GM21619 (cell line): ENCODE results near the gene RPL29.
"Not testable (repeated sequence)": the region's sequence is repeated elsewhere in the genome, so short reads cannot be mapped to it uniquely, and the experiment has no call there.

Experiments
- ATAC-seq: cut with Tn5 transposase; IDR thresholded peaks from one replicate; pipeline ENCODE4 v1.9.1; 2021; ENCODE audit not compliant: unreplicated experiment

RPL29 gene

DNA sequence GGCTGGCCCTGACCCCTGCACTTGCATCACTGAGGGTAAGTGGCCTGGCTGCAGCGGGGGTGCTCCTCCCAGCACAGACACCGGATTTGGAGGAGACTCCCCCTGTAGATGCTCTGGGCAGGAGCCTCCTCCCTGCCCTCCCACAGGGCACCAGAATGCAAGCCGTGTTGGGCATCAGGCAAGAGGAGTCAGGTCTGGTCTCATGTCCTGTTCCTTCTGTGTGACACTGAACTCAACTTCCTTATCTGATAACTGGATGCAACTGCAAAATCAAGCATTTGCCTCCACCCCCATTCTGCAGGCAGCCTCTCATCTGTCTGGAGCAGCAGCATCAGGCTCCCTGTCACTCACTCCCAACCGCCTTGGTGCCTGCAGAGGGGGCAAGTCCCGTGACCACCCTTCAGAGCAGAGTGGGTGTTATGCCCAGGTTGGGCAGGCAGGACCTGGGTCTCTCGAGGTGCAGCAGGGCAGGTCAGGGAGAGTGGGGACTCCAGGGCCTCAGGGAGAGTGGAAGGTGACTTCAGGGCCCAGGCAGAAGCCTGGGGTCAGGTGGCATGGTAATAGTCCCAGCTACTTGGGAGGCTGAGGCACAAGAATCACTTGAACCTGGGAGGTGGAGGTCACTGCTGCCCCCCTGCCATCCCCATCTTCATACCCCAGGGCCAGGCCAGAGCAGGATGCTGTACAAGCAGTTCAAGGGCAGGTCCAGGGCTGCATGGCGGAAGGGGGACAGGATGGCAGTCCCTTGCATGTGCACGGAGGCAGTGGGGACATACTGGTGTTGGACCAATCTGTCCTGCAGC is 10.5 kb upstream of the RPL29 start:
- ATAC-seq: no peak

DNA sequence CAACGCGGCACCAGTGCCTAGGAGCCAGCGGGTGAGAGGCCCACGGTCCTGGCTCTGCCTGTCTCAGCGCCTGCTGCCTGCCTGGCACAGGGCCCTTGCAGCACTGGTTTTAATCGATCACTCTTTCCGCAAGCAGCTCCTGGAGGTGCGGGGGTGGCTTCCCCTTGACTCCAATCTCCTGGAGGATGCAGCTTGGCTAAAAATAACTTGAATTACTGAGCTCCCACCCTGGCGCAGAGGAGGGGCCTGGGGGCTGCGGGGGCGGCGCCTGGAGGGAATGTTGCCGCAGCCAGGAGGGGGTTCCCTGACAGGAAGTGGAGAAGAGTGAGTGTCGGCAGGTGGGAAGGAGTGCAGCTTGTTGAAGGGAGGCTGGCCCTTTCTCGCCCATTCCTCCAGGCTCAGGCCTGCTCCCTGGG is 9.9 kb upstream of the RPL29 start:
- no peak for ATAC-seq

DNA sequence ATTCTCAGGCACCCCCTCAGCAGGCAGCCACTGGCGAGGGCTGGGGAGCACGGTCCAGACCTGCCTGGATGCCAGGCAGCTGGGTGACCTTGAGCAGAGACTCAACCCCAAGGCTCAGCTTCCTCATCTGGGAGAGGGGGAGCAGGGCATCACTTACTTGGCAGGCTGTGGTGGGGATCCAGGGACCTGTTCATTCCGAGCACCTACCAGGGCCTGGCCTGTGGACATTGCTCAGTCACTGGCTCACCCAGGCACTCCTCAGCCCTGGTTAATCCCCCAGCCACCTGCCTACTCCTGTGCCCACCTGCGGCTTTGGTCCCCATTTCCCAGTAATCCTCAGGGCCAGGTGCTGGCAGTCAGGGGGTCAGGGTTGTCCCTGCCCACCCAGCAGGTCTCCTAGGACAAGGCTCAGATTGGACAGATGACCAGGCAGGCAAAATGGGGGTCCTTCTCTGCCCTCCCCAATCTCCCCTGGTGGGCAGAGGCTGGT is 9.3 kb upstream of the RPL29 start:
- ATAC-seq: no peak

DNA sequence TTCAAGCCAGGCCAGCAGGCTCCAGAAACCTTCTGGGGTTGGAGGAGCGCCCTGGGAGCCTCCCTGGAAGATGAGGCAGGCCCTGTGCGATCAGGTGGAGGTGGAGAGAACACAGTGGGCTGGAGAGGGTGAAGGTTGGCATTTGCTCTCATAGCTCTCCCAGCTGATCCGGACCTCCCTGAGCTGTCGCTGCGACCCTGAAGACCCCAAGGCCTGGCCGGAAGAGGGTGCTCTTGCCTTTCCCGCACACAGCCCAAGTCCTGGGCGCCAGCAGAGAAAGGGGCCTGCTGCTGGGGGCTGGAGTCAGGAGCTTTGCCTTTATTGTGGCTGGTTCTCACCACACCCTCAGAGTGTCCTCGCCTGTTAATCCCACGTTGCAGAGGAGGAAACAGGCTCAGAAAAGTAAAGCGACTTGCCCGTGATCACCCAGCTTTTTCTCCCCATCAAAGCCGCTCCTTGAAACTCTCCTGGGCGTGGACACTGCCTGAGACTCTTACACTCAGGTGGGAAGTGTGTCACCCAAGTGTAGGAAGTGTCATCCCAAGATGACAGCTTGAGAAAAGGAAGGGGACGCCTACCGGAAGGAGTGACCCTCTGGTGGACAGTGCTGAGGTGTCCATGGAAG is 8.6 kb upstream of the RPL29 start:
- no peak for ATAC-seq

DNA sequence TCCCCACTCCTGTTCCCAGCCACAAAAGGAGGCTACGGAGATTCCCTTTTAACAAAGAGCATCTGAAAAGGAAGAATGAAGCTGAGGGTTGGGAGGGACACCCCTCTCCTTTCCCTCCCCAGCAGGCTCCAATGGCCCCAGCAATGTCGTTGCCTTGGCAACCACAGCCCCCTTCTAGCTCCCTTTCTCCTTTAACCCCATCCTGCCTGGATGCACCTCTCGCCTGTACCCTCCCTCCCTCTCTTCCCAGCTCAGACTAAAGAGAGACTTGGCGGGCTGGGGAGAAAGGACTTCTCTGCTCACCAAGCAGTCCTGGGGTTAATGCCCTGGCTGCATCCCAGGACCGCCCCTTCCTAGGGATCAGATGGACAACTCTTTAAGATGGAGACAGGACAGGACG is 7.1 kb upstream of the RPL29 start:
- no peak for ATAC-seq

DNA sequence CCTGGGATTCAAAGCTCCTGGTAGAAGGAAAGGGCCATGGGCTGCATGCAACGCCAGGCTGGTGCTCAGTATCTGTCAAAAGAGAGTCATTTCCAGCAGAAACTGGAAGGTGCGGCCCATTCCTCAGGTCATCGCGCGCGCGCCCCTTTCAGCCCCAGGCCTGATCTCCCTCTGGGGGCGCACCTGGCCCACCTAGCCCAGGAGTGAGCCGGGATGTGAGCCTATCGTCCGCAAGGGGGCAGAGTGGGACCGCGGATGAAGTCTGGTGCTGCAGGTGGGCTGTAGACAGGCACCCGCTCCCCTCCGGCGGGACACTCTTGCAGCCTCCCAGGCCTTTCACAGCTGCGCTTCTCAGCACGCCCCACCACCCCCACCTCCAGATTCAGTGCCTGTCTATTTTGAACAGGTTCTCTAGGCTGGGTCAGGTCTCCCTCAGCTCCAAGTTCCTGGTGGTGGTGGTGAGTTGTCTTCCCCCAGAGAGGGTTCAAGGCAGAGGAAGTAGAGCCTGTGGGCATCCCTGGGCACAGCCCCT is 5.8 kb upstream of the RPL29 start:
- peak; percentile 84 for ATAC-seq

GRCh38 chr3:51999846-52000245 is 4.2 kb upstream of the RPL29 start:
- ATAC-seq: no peak

DNA sequence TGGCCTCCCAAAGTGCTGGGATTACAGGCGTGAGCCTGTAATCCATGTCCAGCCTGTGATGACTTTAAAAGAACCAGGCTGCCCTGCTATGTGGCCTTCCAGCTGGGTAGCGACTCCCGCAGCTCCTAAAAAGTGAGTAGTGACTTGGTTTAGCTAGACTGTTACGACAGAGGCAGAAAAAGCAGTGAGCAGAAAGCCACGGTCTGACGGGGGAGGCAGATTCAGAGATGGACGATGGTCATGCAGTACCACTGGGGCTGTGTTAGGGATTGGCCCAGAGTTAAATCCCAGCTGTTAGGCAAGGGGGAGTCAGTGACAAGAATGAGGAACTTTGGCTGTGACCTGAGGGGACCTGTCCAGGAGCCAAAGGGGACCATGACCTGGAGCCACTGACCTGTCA is 3.1 kb upstream of the RPL29 start:
- ATAC-seq: no peak

DNA sequence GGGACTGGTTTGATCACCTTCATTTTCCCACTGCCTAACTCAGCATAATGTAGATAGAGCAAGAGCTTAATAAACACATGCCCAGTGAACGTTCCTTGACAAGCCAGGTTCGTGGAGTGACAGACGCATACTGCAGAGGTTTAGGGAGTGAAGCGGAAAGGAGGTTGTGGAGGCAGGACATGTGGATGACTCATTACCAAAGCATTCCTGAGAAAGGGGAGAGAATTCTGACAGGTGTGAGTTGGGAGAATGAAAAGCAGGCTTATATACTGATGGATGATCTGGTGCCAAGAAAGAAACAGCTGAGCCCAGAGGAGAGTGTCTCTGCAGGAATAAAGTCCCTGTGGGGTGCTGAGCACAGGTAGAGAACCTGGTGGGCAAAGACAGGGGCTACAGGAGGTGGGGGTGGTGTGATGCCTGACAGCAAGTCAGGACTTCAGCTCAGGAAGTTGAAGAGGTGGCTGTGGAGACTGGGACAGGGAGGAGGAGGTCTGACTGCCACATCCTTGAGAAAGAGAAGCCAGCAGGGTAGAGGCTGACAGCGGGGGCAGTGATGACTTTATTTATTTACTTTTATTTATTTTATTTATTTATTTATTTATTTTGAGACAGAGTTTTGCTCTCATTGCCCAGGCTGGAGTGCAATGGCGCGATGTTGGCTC is 2.4 kb upstream of the RPL29 start:
- ATAC-seq: no peak

GRCh38 chr3:51997172-51997571 is 1.5 kb upstream of the RPL29 start:
- no peak for ATAC-seq

DNA sequence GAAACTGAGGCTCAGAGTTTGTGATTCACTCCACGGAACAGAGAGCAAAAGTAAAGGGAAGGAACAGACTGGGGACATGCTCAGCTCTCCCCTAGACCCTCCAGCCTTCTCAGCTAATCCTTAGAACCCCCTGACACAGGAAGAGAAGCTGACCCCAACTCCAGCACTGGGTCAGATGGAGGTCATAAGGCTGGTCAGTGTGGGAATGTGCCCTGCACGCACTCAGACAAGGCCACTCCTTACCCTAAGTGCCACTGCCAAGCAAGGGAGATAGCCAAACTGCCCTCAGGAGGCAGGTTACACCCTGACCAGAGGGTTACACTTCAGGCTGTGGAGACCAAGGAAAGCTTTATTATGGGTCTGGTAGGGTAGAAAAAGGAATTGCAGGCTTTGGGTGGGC is 1.2 kb downstream of the RPL29 start:
- no peak for ATAC-seq

DNA sequence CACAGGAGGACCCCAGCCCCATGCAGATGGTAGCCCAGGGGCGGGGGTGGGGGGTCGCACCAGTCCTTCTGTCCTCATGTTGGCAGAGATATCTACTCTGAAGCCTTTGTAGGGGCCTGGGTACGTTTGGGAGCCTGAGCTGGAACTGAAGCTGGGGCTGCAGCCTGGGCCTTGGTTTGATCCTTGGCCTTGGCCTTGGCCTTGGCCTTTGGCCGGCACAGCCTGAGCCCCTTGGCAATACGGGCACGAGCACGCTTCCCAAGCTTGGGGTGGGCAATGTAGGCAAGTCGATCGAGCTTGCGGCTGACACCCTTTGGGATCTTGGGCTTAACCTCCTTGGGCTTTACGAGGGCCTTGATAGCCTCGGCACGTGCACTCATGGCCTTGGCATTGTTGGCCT is 2.0 kb downstream of the RPL29 start:
- ATAC-seq: not testable (repeated sequence)

GRCh38 chr3:51992017-51992682 is 3.5 kb downstream of the RPL29 start:
- no peak for ATAC-seq

DNA sequence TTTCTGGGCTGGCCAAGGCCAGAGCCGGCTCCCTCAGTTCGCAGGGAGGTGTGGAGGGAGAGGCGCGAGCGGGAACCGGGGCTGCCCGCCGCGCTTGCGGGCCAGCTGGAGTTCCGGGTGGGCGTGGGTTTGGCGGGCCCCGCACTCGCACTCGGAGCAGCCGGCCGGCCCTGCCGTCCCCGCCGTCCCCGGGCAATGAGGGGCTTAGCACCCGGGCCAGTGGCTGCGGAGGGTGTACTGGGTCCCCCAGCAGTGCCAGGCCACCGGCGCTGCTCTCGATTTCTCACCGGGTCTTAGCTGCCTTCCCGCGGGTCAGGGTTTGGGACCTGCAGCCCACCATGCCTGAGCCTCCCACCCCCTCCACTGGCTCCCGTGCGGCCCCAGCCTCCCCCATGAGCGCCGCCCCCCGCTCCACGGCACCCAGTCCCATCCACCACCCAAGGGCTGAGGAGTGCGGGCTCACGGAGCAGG is 5.2 kb downstream of the RPL29 start:
- not testable (repeated sequence) for ATAC-seq

DNA sequence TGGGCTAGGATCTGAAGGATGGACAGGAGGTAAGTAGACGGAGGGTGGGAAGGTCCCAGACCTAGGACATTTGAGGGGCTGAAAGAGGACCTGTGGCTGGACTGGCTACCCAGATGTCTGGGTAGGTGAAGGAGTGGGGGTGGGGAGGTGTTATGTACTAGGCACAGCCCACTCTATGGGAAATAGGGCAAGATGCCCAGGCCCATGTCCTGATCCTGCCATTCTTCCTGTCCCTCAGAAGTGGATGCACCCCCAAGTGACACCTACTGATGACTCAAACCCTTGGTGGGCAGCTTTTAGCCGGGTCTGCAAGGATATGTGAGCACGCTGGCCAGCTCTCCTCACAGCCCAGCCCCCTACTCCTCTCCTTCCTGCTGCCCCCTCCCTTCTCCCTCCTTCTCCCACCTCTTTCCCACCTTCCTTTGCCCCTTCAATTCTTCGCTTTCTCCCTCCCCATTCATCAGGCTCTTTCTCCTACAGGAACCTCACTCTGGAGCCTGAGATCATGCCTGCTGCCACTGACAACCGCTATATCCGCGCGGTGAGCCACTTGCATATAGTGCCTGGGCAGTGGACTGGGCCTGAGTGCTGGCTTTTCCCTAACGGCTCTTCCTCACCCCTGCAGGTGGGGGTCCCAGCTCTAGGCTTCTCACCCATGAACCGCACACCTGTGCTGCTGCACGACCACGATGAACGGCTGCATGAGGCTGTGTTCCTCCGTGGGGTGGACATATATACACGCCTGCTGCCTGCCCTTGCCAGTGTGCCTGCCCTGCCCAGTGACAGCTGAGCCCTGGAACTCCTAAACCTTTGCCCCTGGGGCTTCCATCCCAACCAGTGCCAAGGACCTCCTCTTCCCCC is 7.2 kb downstream of the RPL29 start:
- no peak for ATAC-seq

- ATAC-seq: no peak
These were observed 8.1 kb downstream of the RPL29 start for GRCh38 chr3:51987568-51987967.

DNA sequence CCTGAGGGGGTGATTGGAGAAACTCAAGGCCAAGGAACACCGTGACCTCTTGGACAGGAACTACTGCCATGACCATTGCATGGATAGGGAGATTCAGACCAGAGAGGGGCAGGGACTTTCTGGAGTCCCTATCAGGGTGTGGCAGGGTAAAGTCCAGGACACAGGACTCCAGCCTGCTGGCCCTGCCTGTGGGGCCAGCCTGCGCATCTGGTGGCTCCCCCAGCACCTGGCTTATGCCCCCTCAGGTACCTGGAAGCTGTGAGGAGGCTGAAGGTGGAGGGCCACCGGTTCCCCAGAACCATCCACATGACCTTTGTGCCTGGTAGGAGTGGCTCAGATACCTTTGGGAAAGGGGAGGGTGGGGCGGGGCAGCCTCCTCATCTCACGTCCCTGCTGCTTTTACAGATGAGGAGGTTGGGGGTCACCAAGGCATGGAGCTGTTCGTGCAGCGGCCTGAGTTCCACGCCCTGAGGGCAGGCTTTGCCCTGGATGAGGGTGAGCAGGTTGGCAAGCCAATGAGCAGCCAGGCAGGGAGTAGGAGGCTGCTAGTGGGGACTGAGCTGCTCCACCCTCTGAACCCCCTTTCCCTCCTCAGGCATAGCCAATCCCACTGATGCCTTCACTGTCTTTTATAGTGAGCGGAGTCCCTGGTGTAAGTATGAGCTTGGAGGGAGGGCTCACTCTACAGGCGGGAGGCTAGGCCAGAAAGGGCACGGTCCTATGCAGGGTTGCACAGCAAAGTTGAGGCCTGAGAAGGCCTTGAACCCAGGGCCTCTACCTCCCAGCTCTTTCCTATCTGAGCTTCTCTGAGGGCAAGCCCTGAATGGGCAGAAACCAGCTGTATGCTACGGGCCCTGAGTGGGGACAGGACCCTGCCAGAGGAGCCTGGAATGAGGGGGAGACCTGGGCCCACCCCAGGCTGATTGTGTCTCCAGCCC is 9.4 kb downstream of the RPL29 start:
- no peak for ATAC-seq

- no peak for ATAC-seq
These were observed 10.6 kb downstream of the RPL29 start for GRCh38 chr3:51985063-51985462.

DNA sequence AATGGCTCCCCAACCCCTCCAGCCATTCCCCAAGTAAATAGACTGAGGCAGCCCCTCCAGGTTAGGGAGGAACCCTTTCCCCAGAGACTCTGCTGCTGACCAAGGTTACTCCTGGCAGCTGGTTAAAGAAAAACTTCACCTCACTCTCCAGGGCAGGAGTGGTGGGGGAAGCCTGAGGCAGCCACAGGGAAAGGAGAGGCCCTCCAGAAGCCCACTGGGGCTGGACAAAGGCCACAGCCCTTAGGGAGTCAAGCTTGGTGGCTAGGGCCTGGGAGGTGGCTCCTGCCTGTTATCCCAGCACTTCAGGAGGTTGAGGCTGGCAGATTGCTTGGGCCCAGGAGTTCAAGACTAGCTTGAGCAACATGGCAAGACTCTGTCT is 11.4 kb downstream of the RPL29 start:
- no peak for ATAC-seq
